SK-N-MC (cell line): ENCODE data around the gene ETV6.

Source experiments
- DNase-seq: peaks from one replicate; pipeline ENCODE4 v3.0.0-alpha.2; 2011; ENCODE audit warnings: low read depth, low spot score
- H3K27ac ChIP-seq: fragments of 200-600 bp; sonication (generic); 2 replicates; pipeline ENCODE4 v1.5.1; 2016; ENCODE audit warnings: mixed run types
- H3K36me3 ChIP-seq: fragments of 200-600 bp; sonication (generic); 2 replicates; pipeline ENCODE4 v1.6.1; 2017; ENCODE audit warnings: antibody characterized with exemption, low read length, mixed read lengths; ENCODE audit not compliant: insufficient read depth
- H3K4me3 ChIP-seq: fragments of 200-600 bp; sonication (generic); 2 replicates; pipeline ENCODE4 v1.5.1; 2016
- H3K9ac ChIP-seq: fragments of 200-600 bp; sonication (generic); 2 replicates; pipeline ENCODE4 v1.8.0; 2017; ENCODE audit warnings: mixed run types, mixed read lengths; ENCODE audit not compliant: insufficient read length
- H3K9me3 ChIP-seq: fragments of 200-600 bp; sonication (generic); 2 replicates; pipeline ENCODE4 v1.6.1; 2017; ENCODE audit warnings: low read depth, mild to moderate bottlenecking, antibody characterized with exemption, low read length, moderate library complexity, mixed read lengths
- EZH2 ChIP-seq: fragments of 200-600 bp; sonication (generic); IDR thresholded peaks from one replicate; pipeline ENCODE4 v1.6.1; 2017; ENCODE audit warnings: antibody characterized with exemption
- FOXP2 ChIP-seq: optimal IDR thresholded peaks from 2 replicates; pipeline ENCODE3; 2011; ENCODE audit warnings: mild to moderate bottlenecking, moderate library complexity; ENCODE audit not compliant: insufficient read depth; ENCODE audit errors: extremely low read length, control extremely low read depth
- POLR2AphosphoS5 ChIP-seq: IDR thresholded peaks from 2 replicates; pipeline ENCODE4 v1.6.1; 2012; ENCODE audit warnings: mild to moderate bottlenecking, low read depth, low read length, borderline replicate concordance

The ETV6 gene

GRCh38 chr12:11891754-11892386, 242.4 kb downstream of the ETV6 start:
- TF ChIP-seq FOXP2 (no peak), EZH2 (no peak), POLR2AphosphoS5 (no peak)
- H3K9ac ChIP-seq, result no peak overlapping the region
- H3K27ac ChIP-seq, result no peak overlapping the region
- no peaks in the 10 kb centered on the region for H3K9me3 ChIP-seq
- no peak overlapping the region for H3K4me3 ChIP-seq
- no peak for DNase-seq
- no peaks in the 10 kb centered on the region for H3K36me3 ChIP-seq

GRCh38 chr12:11893998-11894397, 244.5 kb downstream of the ETV6 start:
- Histone ChIP-seq H3K27ac (no peak overlapping the region), H3K4me3 (no peak overlapping the region), H3K36me3 (no peaks in the 10 kb centered on the region), H3K9me3 (no peaks in the 10 kb centered on the region), H3K9ac (no peak overlapping the region)
- TF ChIP-seq EZH2 (no peak), POLR2AphosphoS5 (no peak), FOXP2 (no peak)
- DNase-seq, result no peak

GRCh38 chr12:11894890-11895289, 245.4 kb downstream of the ETV6 start:
- no peak overlapping the region for H3K27ac ChIP-seq
- H3K36me3 ChIP-seq, result no peaks in the 10 kb centered on the region
- DNase-seq, result no peak
- H3K9ac ChIP-seq, result no peak overlapping the region
- no peaks in the 10 kb centered on the region for H3K9me3 ChIP-seq
- no peak for TF ChIP-seq POLR2AphosphoS5
- no peak for TF ChIP-seq EZH2
- TF ChIP-seq FOXP2, result no peak
- no peak overlapping the region for H3K4me3 ChIP-seq

GRCh38 chr12:11895421-11896078, 246.1 kb downstream of the ETV6 start:
- Histone ChIP-seq H3K9me3 (no peaks in the 10 kb centered on the region), H3K9ac (no peak overlapping the region), H3K4me3 (no peak overlapping the region), H3K27ac (no peak overlapping the region), H3K36me3 (no peaks in the 10 kb centered on the region)
- TF ChIP-seq EZH2 (no peak), FOXP2 (no peak), POLR2AphosphoS5 (no peak)
- DNase-seq, result no peak

GRCh38 chr12:11896417-11896929, 247.0 kb downstream of the ETV6 start:
- H3K27ac ChIP-seq, result no peak overlapping the region
- TF ChIP-seq POLR2AphosphoS5 (no peak), EZH2 (no peak), FOXP2 (no peak)
- no peak overlapping the region for H3K9ac ChIP-seq
- no peaks in the 10 kb centered on the region for H3K9me3 ChIP-seq
- H3K4me3 ChIP-seq, result no peak overlapping the region
- H3K36me3 ChIP-seq, result no peaks in the 10 kb centered on the region
- DNase-seq, result no peak

- no peaks in the 10 kb centered on the region for H3K36me3 ChIP-seq
- H3K9ac ChIP-seq, result no peak overlapping the region
- no peak overlapping the region for H3K4me3 ChIP-seq
- DNase-seq, result no peak
- TF ChIP-seq POLR2AphosphoS5, result no peak
- TF ChIP-seq EZH2, result no peak
- no peak for TF ChIP-seq FOXP2
- H3K27ac ChIP-seq, result no peak overlapping the region
- H3K9me3 ChIP-seq, result no peaks in the 10 kb centered on the region
These were observed 248.4 kb downstream of the ETV6 start for GRCh38 chr12:11897923-11898322.

- H3K36me3 ChIP-seq, result no peaks in the 10 kb centered on the region
- DNase-seq, result no peak
- TF ChIP-seq EZH2 (no peak), FOXP2 (no peak), POLR2AphosphoS5 (no peak)
- no peaks in the 10 kb centered on the region for H3K9me3 ChIP-seq
- H3K4me3 ChIP-seq, result no peak overlapping the region
- H3K9ac ChIP-seq, result no peak overlapping the region
- H3K27ac ChIP-seq, result no peak overlapping the region
These were observed 252.4 kb downstream of the ETV6 start for GRCh38 chr12:11901701-11902524.

GRCh38 chr12:11902525-11902875, 253.0 kb downstream of the ETV6 start:
- DNase-seq, result no peak
- Histone ChIP-seq H3K36me3 (no peaks in the 10 kb centered on the region), H3K4me3 (no peak overlapping the region), H3K9me3 (no peaks in the 10 kb centered on the region), H3K9ac (no peak overlapping the region), H3K27ac (no peak overlapping the region)
- TF ChIP-seq FOXP2, result no peak
- TF ChIP-seq POLR2AphosphoS5, result no peak
- TF ChIP-seq EZH2, result no peak
